ENCODE data around the gene C1QA. TPM values are rescaled to one million over a fixed set of nuclear protein-coding genes. Genes with fewer than 3 reads are reported as not detected.

C1QA gene
- total and polyA plus RNA-seq, 5 donors from 2014 or later, result not detected

- H3K27me3 ChIP-seq (ENCODE audit: control insufficient read depth, insufficient read depth, low read length), result no peaks in the 10 kb centered on the region
- no peaks in the 10 kb centered on the region for H3K36me3 ChIP-seq (ENCODE audit: control insufficient read depth, insufficient read depth, low read length)
- H3K4me1 ChIP-seq (ENCODE audit: control insufficient read depth, insufficient read depth, low read length, poor library complexity, severe bottlenecking), result peaks cover 5% of the 10 kb centered on the region
- H3K27ac Mint-ChIP-seq, result no peak overlapping the region
- no peak overlapping the region for H3K27ac ChIP-seq (ENCODE audit: insufficient read depth, low read length, poor library complexity, severe bottlenecking)
- ATAC-seq (ENCODE audit: low read depth in 2 of 2) (no peak), DNase-seq (no peak)
- H3K4me1 Mint-ChIP-seq, result peaks cover 0 to 2% (median 0%) of the 10 kb centered on the region in 4 donors
- no peaks in the 10 kb centered on the region for H3K9me3 Mint-ChIP-seq
- H3K27me3 Mint-ChIP-seq, result peaks cover 10% of the 10 kb centered on the region
- H3K4me3 Mint-ChIP-seq, result no peak overlapping the region
- no peaks in the 10 kb centered on the region for H3K9me3 ChIP-seq (ENCODE audit: control insufficient read depth in 2 of 2, low read length in 2 of 2)
- H3K4me3 ChIP-seq (ENCODE audit: low read depth, low read length), result no peak overlapping the region
- no peaks in the 10 kb centered on the region for H3K36me3 Mint-ChIP-seq
These were observed 1.5 kb downstream of the C1QA start for GRCh38 chr1:22637907-22638445.

DNA sequence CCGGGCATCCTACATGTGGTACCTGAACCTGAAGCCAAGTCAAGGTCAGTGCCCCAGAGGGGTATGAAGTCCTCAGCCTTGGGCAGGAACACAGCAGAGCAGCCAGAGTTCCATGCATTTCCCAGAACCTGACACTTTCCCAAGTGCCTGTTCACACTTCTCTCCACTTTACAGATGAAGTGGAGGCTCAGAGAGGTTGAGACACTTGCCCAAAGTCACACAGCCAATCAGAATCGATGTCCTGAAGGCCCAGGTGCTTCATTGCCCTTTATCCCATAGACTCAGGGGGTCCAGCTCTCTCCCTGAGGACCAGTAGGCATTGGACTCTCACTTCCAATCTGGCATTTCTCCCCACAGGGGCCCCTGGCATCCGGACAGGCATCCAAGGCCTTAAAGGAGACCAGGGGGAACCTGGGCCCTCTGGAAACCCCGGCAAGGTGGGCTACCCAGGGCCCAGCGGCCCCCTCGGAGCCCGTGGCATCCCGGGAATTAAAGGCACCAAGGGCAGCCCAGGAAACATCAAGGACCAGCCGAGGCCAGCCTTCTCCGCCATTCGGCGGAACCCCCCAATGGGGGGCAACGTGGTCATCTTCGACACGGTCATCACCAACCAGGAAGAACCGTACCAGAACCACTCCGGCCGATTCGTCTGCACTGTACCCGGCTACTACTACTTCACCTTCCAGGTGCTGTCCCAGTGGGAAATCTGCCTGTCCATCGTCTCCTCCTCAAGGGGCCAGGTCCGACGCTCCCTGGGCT, 2.2 kb downstream of the C1QA start:
- no peak for ATAC-seq (ENCODE audit: low read depth in 2 of 2)
- Mint-ChIP-seq H3K36me3 (no peaks in the 10 kb centered on the region), H3K9me3 (no peaks in the 10 kb centered on the region), H3K27ac (no peak overlapping the region), H3K4me3 (no peak overlapping the region), H3K4me1 (peaks cover 0 to 2% (median 0%) of the 10 kb centered on the region in 4 donors), H3K27me3 (peaks cover 7% of the 10 kb centered on the region)
- H3K27me3 ChIP-seq (ENCODE audit: control insufficient read depth, insufficient read depth, low read length), result no peaks in the 10 kb centered on the region
- no peaks in the 10 kb centered on the region for H3K36me3 ChIP-seq (ENCODE audit: control insufficient read depth, insufficient read depth, low read length)
- no peak overlapping the region for H3K4me3 ChIP-seq (ENCODE audit: low read depth, low read length)
- DNase-seq, result no peak
- H3K4me1 ChIP-seq (ENCODE audit: control insufficient read depth, insufficient read depth, low read length, poor library complexity, severe bottlenecking), result peaks cover 5% of the 10 kb centered on the region
- H3K9me3 ChIP-seq (ENCODE audit: control insufficient read depth in 2 of 2, low read length in 2 of 2), result no peaks in the 10 kb centered on the region
- no peak overlapping the region for H3K27ac ChIP-seq (ENCODE audit: insufficient read depth, low read length, poor library complexity, severe bottlenecking)

DNA sequence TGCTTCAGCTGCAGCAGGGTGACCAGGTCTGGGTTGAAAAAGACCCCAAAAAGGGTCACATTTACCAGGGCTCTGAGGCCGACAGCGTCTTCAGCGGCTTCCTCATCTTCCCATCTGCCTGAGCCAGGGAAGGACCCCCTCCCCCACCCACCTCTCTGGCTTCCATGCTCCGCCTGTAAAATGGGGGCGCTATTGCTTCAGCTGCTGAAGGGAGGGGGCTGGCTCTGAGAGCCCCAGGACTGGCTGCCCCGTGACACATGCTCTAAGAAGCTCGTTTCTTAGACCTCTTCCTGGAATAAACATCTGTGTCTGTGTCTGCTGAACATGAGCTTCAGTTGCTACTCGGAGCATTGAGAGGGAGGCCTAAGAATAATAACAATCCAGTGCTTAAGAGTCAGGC, 2.9 kb downstream of the C1QA start:
- Mint-ChIP-seq H3K4me3 (no peak overlapping the region), H3K36me3 (no peaks in the 10 kb centered on the region), H3K9me3 (no peaks in the 10 kb centered on the region), H3K4me1 (peaks cover 0 to 2% (median 0%) of the 10 kb centered on the region in 4 donors), H3K27ac (no peak overlapping the region), H3K27me3 (peaks cover 5% of the 10 kb centered on the region)
- ATAC-seq (ENCODE audit: low read depth in 2 of 2), result no peak
- H3K4me3 ChIP-seq (ENCODE audit: low read depth, low read length), result no peak overlapping the region
- H3K4me1 ChIP-seq (ENCODE audit: control insufficient read depth, insufficient read depth, low read length, poor library complexity, severe bottlenecking), result peaks cover 5% of the 10 kb centered on the region
- no peaks in the 10 kb centered on the region for H3K36me3 ChIP-seq (ENCODE audit: control insufficient read depth, insufficient read depth, low read length)
- H3K27me3 ChIP-seq (ENCODE audit: control insufficient read depth, insufficient read depth, low read length), result no peaks in the 10 kb centered on the region
- H3K27ac ChIP-seq (ENCODE audit: insufficient read depth, low read length, poor library complexity, severe bottlenecking), result no peak overlapping the region
- no peaks in the 10 kb centered on the region for H3K9me3 ChIP-seq (ENCODE audit: control insufficient read depth in 2 of 2, low read length in 2 of 2)
- no peak for DNase-seq

- Mint-ChIP-seq H3K36me3 (no peaks in the 10 kb centered on the region), H3K9me3 (no peaks in the 10 kb centered on the region), H3K27me3 (peaks cover 5% of the 10 kb centered on the region), H3K4me3 (no peak overlapping the region), H3K4me1 (peaks cover 0 to 2% (median 0%) of the 10 kb centered on the region in 4 donors), H3K27ac (no peak overlapping the region)
- H3K4me3 ChIP-seq (ENCODE audit: low read depth, low read length), result no peak overlapping the region
- H3K4me1 ChIP-seq (ENCODE audit: control insufficient read depth, insufficient read depth, low read length, poor library complexity, severe bottlenecking), result peaks cover 5% of the 10 kb centered on the region
- ATAC-seq (ENCODE audit: low read depth in 2 of 2) (no peak), DNase-seq (no peak)
- no peak overlapping the region for H3K27ac ChIP-seq (ENCODE audit: insufficient read depth, low read length, poor library complexity, severe bottlenecking)
- H3K27me3 ChIP-seq (ENCODE audit: control insufficient read depth, insufficient read depth, low read length), result no peaks in the 10 kb centered on the region
- H3K36me3 ChIP-seq (ENCODE audit: control insufficient read depth, insufficient read depth, low read length), result no peaks in the 10 kb centered on the region
- H3K9me3 ChIP-seq (ENCODE audit: control insufficient read depth in 2 of 2, low read length in 2 of 2), result no peaks in the 10 kb centered on the region
These were observed 4.8 kb downstream of the C1QA start for GRCh38 chr1:22641247-22641646.

DNA sequence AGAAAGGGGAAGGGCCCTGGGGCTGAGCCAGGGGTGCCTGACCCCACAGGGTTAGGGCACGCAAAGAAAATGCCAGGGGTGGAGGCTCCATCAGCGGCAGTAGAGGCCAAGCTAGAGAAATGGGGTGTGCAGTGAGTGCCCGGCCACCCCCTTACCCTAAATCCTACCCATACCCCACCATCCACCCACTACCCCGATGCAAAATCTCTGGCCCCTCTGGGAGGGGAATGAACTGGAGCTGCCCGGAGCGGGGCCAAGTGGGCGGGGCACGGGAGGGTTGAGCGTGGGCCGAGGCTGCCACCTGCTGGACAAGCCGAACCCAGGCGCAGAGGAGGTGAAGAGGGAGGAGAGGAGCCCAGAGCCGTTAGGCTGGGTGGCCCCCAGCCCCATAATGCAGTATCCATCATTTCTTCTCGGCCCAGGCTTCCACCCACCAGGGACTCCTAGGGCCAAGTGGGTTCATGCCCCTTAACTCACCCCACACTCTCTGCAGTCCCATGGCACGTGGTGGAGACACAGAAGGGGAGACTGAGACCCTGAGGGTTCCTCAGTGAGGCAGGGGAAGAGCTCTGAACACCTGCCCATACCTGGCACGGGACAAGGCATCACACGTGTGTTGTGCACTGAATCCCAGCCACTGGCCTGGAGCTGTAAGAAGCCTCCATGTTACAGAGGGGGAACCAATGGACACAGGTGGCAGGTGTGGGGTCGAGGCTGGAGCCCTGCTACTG, 5.6 kb downstream of the C1QA start:
- Histone ChIP-seq H3K9me3 (ENCODE audit: control insufficient read depth in 2 of 2, low read length in 2 of 2) (no peaks in the 10 kb centered on the region), H3K27ac (ENCODE audit: insufficient read depth, low read length, poor library complexity, severe bottlenecking) (no peak overlapping the region), H3K4me1 (ENCODE audit: control insufficient read depth, insufficient read depth, low read length, poor library complexity, severe bottlenecking) (peaks cover 5% of the 10 kb centered on the region), H3K4me3 (ENCODE audit: low read depth, low read length) (no peak overlapping the region), H3K36me3 (ENCODE audit: control insufficient read depth, insufficient read depth, low read length) (no peaks in the 10 kb centered on the region), H3K27me3 (ENCODE audit: control insufficient read depth, insufficient read depth, low read length) (no peaks in the 10 kb centered on the region)
- Mint-ChIP-seq H3K27me3 (peaks cover 5% of the 10 kb centered on the region), H3K27ac (no peak overlapping the region), H3K4me1 (peaks cover 0 to 2% (median 0%) of the 10 kb centered on the region in 4 donors), H3K9me3 (no peaks in the 10 kb centered on the region), H3K4me3 (no peak overlapping the region), H3K36me3 (no peaks in the 10 kb centered on the region)
- ATAC-seq (ENCODE audit: low read depth in 2 of 2) (peak; percentile 36 to 69), DNase-seq (peak; percentile 34 to 44 (median 43))

GRCh38 chr1:22643381-22643780, 7.0 kb downstream of the C1QA start, which contains the start of gene C1QC:
TSS of gene C1QC (plus strand) at chr1:22643633. CDS start at chr1:22644024, 391 bp downstream.
- no peak within 1 kb of the TSS for H3K27ac Mint-ChIP-seq
- no peak for DNase-seq
- peaks cover 5% of the 10 kb centered on the region for H3K27me3 Mint-ChIP-seq
- Histone ChIP-seq H3K4me1 (ENCODE audit: control insufficient read depth, insufficient read depth, low read length, poor library complexity, severe bottlenecking) (peaks cover 5% of the 10 kb centered on the region), H3K36me3 (ENCODE audit: control insufficient read depth, insufficient read depth, low read length) (no peaks in the 10 kb centered on the region), H3K27me3 (ENCODE audit: control insufficient read depth, insufficient read depth, low read length) (no peaks in the 10 kb centered on the region), H3K4me3 (ENCODE audit: low read depth, low read length) (no peak within 1 kb of the TSS), H3K27ac (ENCODE audit: insufficient read depth, low read length, poor library complexity, severe bottlenecking) (no peak within 1 kb of the TSS), H3K9me3 (ENCODE audit: control insufficient read depth in 2 of 2, low read length in 2 of 2) (no peaks in the 10 kb centered on the region)
- H3K4me3 Mint-ChIP-seq, result no peak within 1 kb of the TSS
- no peak for ATAC-seq (ENCODE audit: low read depth in 2 of 2)
- H3K4me1 Mint-ChIP-seq, result peaks cover 0 to 2% (median 0%) of the 10 kb centered on the region in 4 donors
- no peaks in the 10 kb centered on the region for H3K36me3 Mint-ChIP-seq
- H3K9me3 Mint-ChIP-seq, result no peaks in the 10 kb centered on the region

GRCh38 chr1:22643928-22644327, 7.5 kb downstream of the C1QA start:
- DNase-seq (no peak), ATAC-seq (ENCODE audit: low read depth in 2 of 2) (no peak)
- H3K36me3 Mint-ChIP-seq, result no peaks in the 10 kb centered on the region
- Histone ChIP-seq H3K27ac (ENCODE audit: insufficient read depth, low read length, poor library complexity, severe bottlenecking) (no peak overlapping the region), H3K36me3 (ENCODE audit: control insufficient read depth, insufficient read depth, low read length) (no peaks in the 10 kb centered on the region), H3K27me3 (ENCODE audit: control insufficient read depth, insufficient read depth, low read length) (no peaks in the 10 kb centered on the region), H3K9me3 (ENCODE audit: control insufficient read depth in 2 of 2, low read length in 2 of 2) (no peaks in the 10 kb centered on the region), H3K4me3 (ENCODE audit: low read depth, low read length) (no peak overlapping the region), H3K4me1 (ENCODE audit: control insufficient read depth, insufficient read depth, low read length, poor library complexity, severe bottlenecking) (peaks cover 5% of the 10 kb centered on the region)
- H3K9me3 Mint-ChIP-seq, result no peaks in the 10 kb centered on the region
- no peak overlapping the region for H3K27ac Mint-ChIP-seq
- H3K27me3 Mint-ChIP-seq, result peaks cover 8% of the 10 kb centered on the region
- peaks cover 0 to 2% (median 0%) of the 10 kb centered on the region in 4 donors for H3K4me1 Mint-ChIP-seq
- no peak overlapping the region for H3K4me3 Mint-ChIP-seq

All from CD4-positive, CD25-positive, alpha-beta regulatory T cell (primary cell).